ENCODE results near the gene ZBTB18.

The ZBTB18 gene

GRCh38 chr1:244050835-244051444 lies at the start of gene ZBTB18:
TSS of gene ZBTB18 (plus strand) at chr1:244051283. CDS start at chr1:244051432, 149 bp downstream.
- DNase-seq, result peak; percentile 24

DNA sequence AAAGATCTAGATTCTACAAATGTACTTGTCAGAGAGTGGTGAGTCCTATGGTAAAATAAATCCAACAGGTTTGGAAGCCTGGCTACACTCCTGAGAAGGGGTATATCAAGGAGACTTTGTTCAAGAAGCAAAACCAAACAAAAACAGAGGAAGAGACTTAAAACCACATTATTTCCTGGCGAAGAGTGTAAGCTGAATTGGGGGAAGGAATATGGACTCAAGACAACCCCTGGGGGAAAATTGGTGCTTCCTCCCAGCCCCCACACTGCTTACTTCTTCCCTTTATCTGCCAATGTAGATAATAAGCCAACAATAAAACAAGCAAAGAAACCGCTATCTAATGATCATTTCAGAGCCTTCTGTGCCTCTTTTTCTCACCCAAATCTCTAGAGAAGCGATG lies 48.4 kb upstream of the ZBTB18 start:
- no peak for DNase-seq

- no peak for DNase-seq
Observed at GRCh38 chr1:244005455-244005854, 45.6 kb upstream of the ZBTB18 start.

DNA sequence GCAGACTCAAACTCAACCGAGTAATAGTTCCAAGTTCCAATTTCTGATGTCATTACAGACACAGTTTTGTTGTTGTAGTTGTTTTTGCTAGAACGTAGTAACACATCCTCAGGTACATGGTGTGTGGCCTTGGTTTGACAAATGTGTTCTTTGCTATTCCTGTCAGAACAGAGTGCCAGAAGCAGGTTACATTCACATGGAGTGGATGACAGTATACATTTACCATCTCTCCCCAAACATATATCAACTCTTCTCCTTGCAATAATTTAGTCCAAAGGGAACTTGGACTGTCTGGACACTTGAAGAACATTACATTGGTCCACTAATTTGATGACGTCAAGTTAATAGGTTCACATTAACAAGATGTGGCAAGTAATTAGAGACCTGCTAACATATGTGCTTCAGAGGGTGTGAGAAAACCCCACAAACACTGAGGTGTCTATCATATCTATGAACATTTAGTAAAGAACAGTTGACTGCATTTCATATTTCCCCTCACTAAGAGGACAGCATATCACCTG lies 44.6 kb upstream of the ZBTB18 start:
- DNase-seq, result no peak

DNA sequence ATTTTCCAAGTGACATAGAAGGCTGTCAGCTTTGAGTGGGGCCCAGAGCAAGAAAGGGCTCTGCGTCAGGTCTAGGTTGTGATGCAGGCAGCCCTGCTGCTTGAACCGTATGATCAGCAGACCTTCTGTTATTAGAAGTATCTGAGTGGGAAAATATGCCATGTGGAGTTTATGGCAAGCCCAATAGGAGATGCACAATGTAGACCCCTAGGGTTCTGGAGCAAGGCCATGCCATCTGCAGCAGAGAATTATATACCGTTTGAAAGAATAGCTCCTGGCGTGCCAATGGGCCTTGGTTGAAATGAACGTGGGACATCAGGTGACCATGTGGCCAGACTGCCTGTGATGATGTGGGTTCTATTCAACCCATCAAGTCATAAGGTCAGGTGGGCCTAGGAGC lies 44.1 kb upstream of the ZBTB18 start:
- DNase-seq, result no peak

DNA sequence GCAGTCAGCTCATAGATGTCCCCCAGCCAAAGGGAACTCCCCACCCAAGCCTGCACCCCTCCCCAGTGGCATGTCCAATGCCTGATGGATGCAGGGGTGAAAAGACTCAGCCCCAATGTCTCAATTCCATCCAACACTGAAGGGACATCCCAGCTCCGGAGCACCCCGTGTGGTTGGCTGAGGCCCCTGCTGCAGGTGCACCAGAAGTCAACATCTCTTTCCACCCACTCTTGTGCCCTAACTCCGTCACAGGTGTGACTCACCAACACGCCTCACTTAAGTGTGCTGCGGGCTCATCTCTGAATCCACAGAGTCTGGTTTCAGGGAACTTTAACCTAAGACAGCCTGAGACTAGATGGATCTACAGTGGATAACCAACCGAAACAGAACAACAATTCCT lies 40.9 kb upstream of the ZBTB18 start:
- no peak for DNase-seq

GRCh38 chr1:244010703-244011123 lies 40.4 kb upstream of the ZBTB18 start:
- no peak for DNase-seq

DNA sequence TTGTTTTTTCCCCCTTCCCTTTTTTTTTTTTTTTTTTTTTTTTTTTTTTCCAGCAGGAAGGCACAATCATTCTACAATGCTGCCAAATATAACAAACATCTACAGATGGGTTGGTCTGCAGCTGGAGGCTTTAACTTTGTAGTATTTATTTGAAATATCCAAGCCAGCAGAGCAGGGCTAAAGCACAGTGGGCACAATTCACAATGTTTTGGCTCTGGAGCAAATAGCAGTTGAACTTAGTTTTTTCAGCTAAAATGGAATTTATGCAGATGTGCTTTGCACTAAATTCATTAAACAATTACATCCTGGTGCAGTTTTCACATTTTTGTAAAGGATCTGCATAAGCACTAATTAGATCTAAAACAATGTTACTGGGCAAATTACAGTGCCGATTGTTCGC lies 39.8 kb upstream of the ZBTB18 start:
- DNase-seq, result no peak

DNA sequence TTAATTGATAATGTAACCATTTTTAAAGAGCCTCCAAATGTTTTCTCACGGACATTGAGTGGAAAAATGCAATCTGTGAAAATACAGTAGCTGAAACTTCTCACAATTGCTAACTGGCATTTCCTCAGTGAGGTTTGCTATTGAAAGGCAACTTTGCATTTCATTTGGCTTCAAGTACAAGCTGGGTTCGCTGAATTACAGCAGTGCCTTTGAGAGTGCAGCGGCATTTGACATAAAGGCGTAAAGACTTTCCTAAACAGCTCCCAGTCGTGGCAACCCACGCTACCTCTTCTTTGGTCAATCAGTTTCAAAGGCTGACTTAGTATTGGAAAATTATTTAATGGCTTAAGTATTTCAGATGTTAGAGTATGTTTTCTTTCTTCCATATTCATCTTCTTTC lies 39.3 kb upstream of the ZBTB18 start:
- DNase-seq, result no peak

- DNase-seq, result no peak
Observed at GRCh38 chr1:244012202-244012601, 38.9 kb upstream of the ZBTB18 start.

DNA sequence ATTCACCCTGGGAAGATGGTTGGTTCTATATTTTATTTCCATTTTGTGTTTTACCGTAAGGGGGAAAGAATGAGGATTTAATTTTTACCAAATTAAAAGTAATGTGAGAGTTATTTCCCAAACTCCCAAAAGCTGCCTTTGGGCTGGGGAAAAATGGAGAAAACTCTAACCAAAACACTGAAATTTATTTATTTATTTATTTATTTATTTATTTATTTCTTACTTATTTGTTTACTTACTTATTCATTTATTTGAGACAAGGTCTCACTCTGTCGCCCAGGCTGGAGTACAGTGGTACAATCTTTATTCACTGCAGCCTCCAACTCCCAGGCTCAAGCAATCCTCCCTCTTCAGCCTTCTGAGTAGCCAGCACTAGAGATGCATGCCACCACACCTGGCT lies 38.0 kb upstream of the ZBTB18 start:
- no peak for DNase-seq

GRCh38 chr1:244014862-244015261 lies 36.2 kb upstream of the ZBTB18 start:
- peak; percentile 9 for DNase-seq

- no peak for DNase-seq
Observed at GRCh38 chr1:244019982-244020485, 31.0 kb upstream of the ZBTB18 start.

GRCh38 chr1:244021427-244021826 lies 29.7 kb upstream of the ZBTB18 start:
- DNase-seq, result no peak

DNA sequence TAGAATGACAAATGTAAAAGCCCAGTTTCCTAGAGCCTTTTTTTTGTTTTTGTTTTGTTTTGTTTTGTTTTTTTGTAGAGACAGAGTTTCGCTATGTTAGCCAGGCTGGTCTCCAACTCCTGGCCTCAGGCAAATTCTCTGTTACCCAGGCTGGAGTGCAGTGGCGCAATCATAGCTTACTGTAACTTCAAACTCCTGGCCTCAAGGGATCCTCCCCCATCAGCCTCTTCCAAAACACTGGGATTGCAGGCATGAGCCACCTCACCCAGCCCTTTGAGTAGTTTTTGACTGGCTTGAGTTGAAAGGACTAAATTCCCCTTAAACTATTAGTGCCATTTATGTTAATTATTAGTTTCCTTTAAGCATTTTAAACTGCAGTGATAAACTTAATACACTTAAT lies 28.8 kb upstream of the ZBTB18 start:
- no peak for DNase-seq

DNA sequence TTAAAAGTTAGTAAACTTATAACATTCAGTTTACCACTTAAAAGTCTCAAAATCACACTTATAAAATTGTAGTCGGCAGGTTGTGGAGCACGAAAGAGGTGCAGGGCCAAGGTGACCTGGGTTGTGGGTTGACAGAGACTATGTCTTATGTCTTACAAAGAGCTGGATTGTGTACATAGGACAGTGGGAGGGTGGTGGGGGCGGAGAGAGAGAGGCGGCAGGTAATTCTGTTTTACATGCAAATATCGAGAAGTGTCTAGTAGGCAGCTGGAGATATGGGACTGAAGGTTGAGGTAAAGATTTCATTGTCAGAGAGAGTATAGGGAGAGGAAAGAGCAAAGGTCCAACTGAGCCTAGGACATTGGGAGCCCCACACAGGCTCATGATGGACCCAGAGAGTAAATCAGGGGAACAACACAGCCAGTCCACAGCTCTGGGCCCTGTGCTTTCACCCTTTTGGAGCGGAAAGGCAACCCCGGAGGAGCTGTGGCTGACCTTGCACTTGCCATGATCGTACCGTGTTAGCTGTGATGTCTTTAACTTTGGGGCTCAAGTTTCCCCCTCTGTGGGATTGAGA lies 28.1 kb upstream of the ZBTB18 start:
- DNase-seq, result no peak

DNA sequence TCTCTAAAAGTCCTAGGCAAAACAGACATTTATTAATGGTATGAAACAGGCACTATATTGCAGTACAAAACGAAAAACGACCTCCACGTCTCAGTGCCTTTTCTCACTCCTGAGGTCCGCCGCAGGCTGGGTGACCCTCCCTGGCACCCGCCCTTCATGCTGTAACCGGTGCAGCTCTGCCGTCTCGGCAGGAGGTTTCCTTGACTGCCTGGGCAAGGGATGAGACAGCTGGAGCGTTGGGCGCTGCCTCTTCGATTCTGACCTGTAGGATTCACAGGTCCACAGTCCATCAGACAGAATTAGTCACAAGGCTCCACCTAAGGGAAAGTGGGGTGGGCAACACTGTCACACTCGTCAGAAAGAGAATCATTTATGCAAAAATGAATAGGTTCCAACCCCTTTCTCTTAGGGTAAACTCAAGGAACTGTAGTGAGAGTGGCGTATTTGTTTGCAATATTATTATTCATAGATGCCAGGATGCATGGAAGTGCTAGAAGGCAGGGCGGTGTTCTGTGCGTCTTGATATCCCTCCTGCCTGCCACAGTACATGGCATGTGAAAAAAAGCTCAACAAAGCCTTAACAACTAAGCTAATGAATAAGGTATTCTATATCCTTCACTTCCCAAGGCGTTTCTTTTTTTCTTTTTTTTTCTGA lies 23.5 kb upstream of the ZBTB18 start:
- no peak for DNase-seq

DNA sequence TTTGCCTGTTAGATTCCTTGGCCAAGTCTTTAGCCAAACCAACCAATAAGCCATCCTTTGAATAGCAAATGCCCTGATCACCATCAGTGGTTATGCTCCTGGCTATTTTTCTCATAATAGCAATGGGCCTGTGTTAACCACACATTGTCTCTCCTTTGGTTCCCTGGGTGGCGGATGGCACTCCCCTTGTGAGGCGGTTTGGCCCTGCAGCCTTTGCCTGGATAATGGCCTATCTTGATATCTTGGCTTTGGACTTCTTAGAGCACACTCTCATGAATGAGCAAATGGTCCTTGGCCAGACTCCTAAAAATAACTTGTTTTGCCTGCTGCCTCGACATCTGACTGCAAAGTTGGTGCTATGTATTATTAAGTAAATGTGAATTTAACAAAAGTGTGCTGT lies 22.4 kb upstream of the ZBTB18 start:
- DNase-seq, result no peak

- no peak for DNase-seq
Observed at GRCh38 chr1:244029124-244029523, 22.0 kb upstream of the ZBTB18 start.

GRCh38 chr1:244030481-244031040 lies 20.5 kb upstream of the ZBTB18 start:
- DNase-seq, result no peak

GRCh38 chr1:244035358-244035757 lies 15.7 kb upstream of the ZBTB18 start:
- DNase-seq, result no peak

DNA sequence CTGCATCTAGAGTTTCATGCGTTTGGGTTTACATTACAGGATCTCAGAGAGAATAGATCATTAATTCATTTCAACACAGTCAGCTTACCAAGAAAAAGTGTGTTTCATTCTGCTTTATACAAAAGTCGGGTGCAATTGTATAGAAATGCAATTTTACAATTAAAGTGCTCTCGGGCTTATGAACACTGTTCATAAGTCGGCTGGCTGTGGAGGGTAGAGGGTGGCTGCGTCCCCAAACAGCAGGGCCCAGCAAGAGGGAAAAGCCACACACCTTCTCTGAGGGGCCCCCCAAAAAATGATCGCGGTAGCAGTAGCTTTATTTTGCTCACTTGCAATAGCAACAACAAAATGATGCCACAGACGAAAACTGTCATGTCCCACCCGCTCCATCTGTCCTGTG lies 13.8 kb upstream of the ZBTB18 start:
- DNase-seq, result no peak

GRCh38 chr1:244041466-244042120 lies 9.5 kb upstream of the ZBTB18 start:
- DNase-seq, result no peak

All from hematopoietic multipotent progenitor cell treated with erythropoietin and hydrocortisone succinate and interleukin-3 and kit ligand, for 8 days (in vitro differentiated cells).